Trophoblast cell (in vitro differentiated cells and primary cell): ENCODE measurements around the gene MEGF8. TPM values are rescaled to one million over a fixed set of nuclear protein-coding genes. Genes with fewer than 3 reads are reported as not detected.

Experiments used
- DNase-seq, 2 donors: peaks; one replicate each; pipeline ENCODE4 v3.0.0-alpha.2; 2016
- H2AFZ ChIP-seq: 2 replicates; pipeline ENCODE4 v1.6.1; 2013; ENCODE audit warnings: low read length, moderate library complexity, mild to moderate bottlenecking; ENCODE audit not compliant: insufficient read depth, poor library complexity
- H2AK5ac ChIP-seq: 2 replicates; pipeline ENCODE4 v1.6.1; 2013; ENCODE audit warnings: mild to moderate bottlenecking, low read length
- H2BK120ac ChIP-seq: 2 replicates; pipeline ENCODE4 v1.6.1; 2013; ENCODE audit warnings: low read length, mild to moderate bottlenecking, moderate library complexity; ENCODE audit not compliant: insufficient read depth, poor library complexity
- H2BK12ac ChIP-seq: 2 replicates; pipeline ENCODE4 v1.6.1; 2013; ENCODE audit warnings: mild to moderate bottlenecking, low read length, moderate library complexity
- H2BK5ac ChIP-seq: 2 replicates; pipeline ENCODE4 v1.6.1; 2013; ENCODE audit warnings: low read length, low read depth, moderate library complexity, mild to moderate bottlenecking; ENCODE audit not compliant: poor library complexity
- H3K14ac ChIP-seq: 2 replicates; pipeline ENCODE4 v1.6.1; 2013; ENCODE audit warnings: mild to moderate bottlenecking, low read length
- H3K18ac ChIP-seq: 2 replicates; pipeline ENCODE4 v1.6.1; 2013; ENCODE audit warnings: mild to moderate bottlenecking, low read length
- H3K23ac ChIP-seq: 2 replicates; pipeline ENCODE4 v1.6.1; 2013; ENCODE audit warnings: low read length
- H3K27ac ChIP-seq: 2 replicates; pipeline ENCODE4 v1.5.1; 2013; ENCODE audit warnings: low read depth, mild to moderate bottlenecking, inconsistent platforms, low read length, moderate library complexity
- H3K27me3 ChIP-seq: 2 replicates; pipeline ENCODE4 v1.6.1; 2013; ENCODE audit warnings: inconsistent platforms, mild to moderate bottlenecking, low read length, moderate library complexity; ENCODE audit not compliant: insufficient read depth
- H3K36me3 ChIP-seq, 2 experiments: 1 replicate in 1 of 2; 2 replicates in 1 of 2; pipeline ENCODE4 v1.6.1; 2013; ENCODE audit warnings: low read length in 2 of 2, mild to moderate bottlenecking in 2 of 2, moderate library complexity in 1 of 2; ENCODE audit not compliant: insufficient read depth in 2 of 2, control insufficient read depth in 1 of 2
- H3K4ac ChIP-seq: 2 replicates; pipeline ENCODE4 v1.6.1; 2013; ENCODE audit warnings: low read depth, mild to moderate bottlenecking, low read length, moderate library complexity
- H3K4me1 ChIP-seq, 2 experiments: 1 replicate in 1 of 2; 2 replicates in 1 of 2; pipeline ENCODE4 v1.6.1; 2013; ENCODE audit warnings: low read length in 2 of 2, mild to moderate bottlenecking in 2 of 2, moderate library complexity in 1 of 2; ENCODE audit not compliant: insufficient read depth in 2 of 2, control insufficient read depth in 1 of 2
- H3K4me2 ChIP-seq: 2 replicates; pipeline ENCODE4 v1.6.1; 2013; ENCODE audit warnings: inconsistent platforms, mild to moderate bottlenecking, low read length, moderate library complexity
- H3K4me3 ChIP-seq: 2 replicates; pipeline ENCODE4 v1.5.1; 2013; ENCODE audit warnings: mild to moderate bottlenecking, low read depth, low read length, inconsistent platforms
- H3K79me1 ChIP-seq: one replicate; pipeline ENCODE4 v1.6.1; 2013; ENCODE audit warnings: low read length
- H3K79me2 ChIP-seq: 2 replicates; pipeline ENCODE4 v1.6.1; 2013; ENCODE audit warnings: low read length, mild to moderate bottlenecking; ENCODE audit not compliant: control insufficient read depth, insufficient read depth, poor library complexity
- H3K9ac ChIP-seq: 2 replicates; pipeline ENCODE4 v1.6.1; 2013; ENCODE audit warnings: mild to moderate bottlenecking, low read length
- H3K9me3 ChIP-seq: 2 replicates; pipeline ENCODE4 v1.6.1; 2013; ENCODE audit warnings: low read depth, mild to moderate bottlenecking, control low read depth, inconsistent platforms, low read length; ENCODE audit not compliant: insufficient read depth
- H4K12ac ChIP-seq: 2 replicates; pipeline ENCODE4 v1.6.1; 2013; ENCODE audit warnings: low read depth, mild to moderate bottlenecking, low read length, moderate library complexity
- H4K8ac ChIP-seq: 2 replicates; pipeline ENCODE4 v1.6.1; 2013; ENCODE audit warnings: low read depth, mild to moderate bottlenecking, low read length, moderate library complexity
- H4K91ac ChIP-seq: one replicate; pipeline ENCODE4 v1.6.1; 2013; ENCODE audit warnings: low read depth, mild to moderate bottlenecking, low read length, moderate library complexity
- WGBS: extraction: QIAGEN DNeasy Blood & Tissue Kit; methylation state at CpG from one replicate; pipeline ENCODE4 v1.1.7; 2013; ENCODE audit warnings: missing lambda C conversion rate; ENCODE audit not compliant: insufficient read length, insufficient coverage; ENCODE audit errors: extremely low coverage; 5-methylcytosine and 5-hydroxymethylcytosine counted together
- polyA plus RNA-seq: library from polyadenylated mRNA; stranded (reverse); fragments of 200-250 nt; gene quantifications from 2 replicates; pipeline ENCODE4 v1.2.3, GENCODE V29; 2013

The MEGF8 gene
- 14.0 and 15.0 TPM in 2 replicates for polyA plus RNA-seq

GRCh38 chr19:42325308-42325895 lies at the start of gene MEGF8:
TSS of gene MEGF8 (plus strand) at chr19:42325635. CDS start at chr19:42326244, 609 bp downstream.
- H4K12ac ChIP-seq, result peak within 1 kb of the TSS; percentile 56
- H3K36me3 ChIP-seq, result no peaks in the 10 kb centered on the region
- peaks cover 27% of the 10 kb centered on the region for H3K27me3 ChIP-seq
- H3K4me2 ChIP-seq, result peak within 1 kb of the TSS; percentile 96
- no peak within 1 kb of the TSS for H3K23ac ChIP-seq
- DNase-seq, result peak; percentile 99 to 100
- peak within 1 kb of the TSS; percentile 52 for H2BK5ac ChIP-seq
- H3K9me3 ChIP-seq, result peaks cover 2% of the 10 kb centered on the region
- H2BK120ac ChIP-seq, result peak within 1 kb of the TSS; percentile 10
- H3K4me3 ChIP-seq, result peak within 1 kb of the TSS; percentile 85
- H4K91ac ChIP-seq, result peak within 1 kb of the TSS; percentile 65
- H3K18ac ChIP-seq, result peak within 1 kb of the TSS; percentile 66
- WGBS, result no CpG with 5 or more reads among the region's 45 CpGs
- peak within 1 kb of the TSS; percentile 86 for H3K9ac ChIP-seq
- peaks cover 3% of the 10 kb centered on the region for H3K79me2 ChIP-seq
- H4K8ac ChIP-seq, result peak within 1 kb of the TSS; percentile 93
- no peak within 1 kb of the TSS for H2BK12ac ChIP-seq
- H2AK5ac ChIP-seq, result peak within 1 kb of the TSS; percentile 35
- peak within 1 kb of the TSS; percentile 69 for H3K14ac ChIP-seq
- H3K27ac ChIP-seq, result no peak within 1 kb of the TSS
- H3K79me1 ChIP-seq, result peaks cover 5% of the 10 kb centered on the region
- H2AFZ ChIP-seq, result peak within 1 kb of the TSS; percentile 80
- peak within 1 kb of the TSS; percentile 77 for H3K4ac ChIP-seq
- H3K4me1 ChIP-seq, result peaks cover 5% of the 10 kb centered on the region in 2 experiments

- Histone ChIP-seq H3K18ac (no peak overlapping the region), H3K4ac (no peak overlapping the region), H2AFZ (no peak overlapping the region), H3K4me3 (no peak overlapping the region), H3K4me2 (no peak overlapping the region), H4K91ac (no peak overlapping the region), H2BK120ac (no peak overlapping the region), H4K8ac (no peak overlapping the region), H3K27ac (no peak overlapping the region), H2AK5ac (no peak overlapping the region), H3K79me1 (peaks cover 13% of the 10 kb centered on the region), H4K12ac (no peak overlapping the region), H3K36me3 (peaks cover 35 to 41% of the 10 kb centered on the region in 2 experiments), H3K14ac (no peak overlapping the region), H3K4me1 (peaks cover 12 to 17% of the 10 kb centered on the region in 2 experiments), H3K27me3 (no peaks in the 10 kb centered on the region), H2BK12ac (no peak overlapping the region), H3K79me2 (peaks cover 3% of the 10 kb centered on the region), H3K9me3 (no peaks in the 10 kb centered on the region), H3K9ac (no peak overlapping the region), H2BK5ac (no peak overlapping the region), H3K23ac (no peak overlapping the region)
- no peak for DNase-seq
- no CpG with 5 or more reads among the region's 3 CpGs for WGBS
Measured at GRCh38 chr19:42276284-42276683, 49.2 kb upstream of the MEGF8 start.

- peaks cover 18% of the 10 kb centered on the region for H3K79me1 ChIP-seq
- no peak overlapping the region for H3K4ac ChIP-seq
- no peak overlapping the region for H3K9ac ChIP-seq
- H4K12ac ChIP-seq, result no peak overlapping the region
- H3K14ac ChIP-seq, result no peak overlapping the region
- peaks cover 3% of the 10 kb centered on the region for H3K79me2 ChIP-seq
- H3K23ac ChIP-seq, result no peak overlapping the region
- no CpG with 5 or more reads among the region's 4 CpGs for WGBS
- H3K9me3 ChIP-seq, result no peaks in the 10 kb centered on the region
- peaks cover 16 to 22% of the 10 kb centered on the region in 2 experiments for H3K4me1 ChIP-seq
- DNase-seq, result no peak
- H4K91ac ChIP-seq, result no peak overlapping the region
- peaks cover 32 to 38% of the 10 kb centered on the region in 2 experiments for H3K36me3 ChIP-seq
- H3K4me2 ChIP-seq, result no peak overlapping the region
- no peak overlapping the region for H3K4me3 ChIP-seq
- no peak overlapping the region for H3K27ac ChIP-seq
- no peak overlapping the region for H2AK5ac ChIP-seq
- H3K18ac ChIP-seq, result no peak overlapping the region
- no peak overlapping the region for H2BK120ac ChIP-seq
- no peak overlapping the region for H2AFZ ChIP-seq
- no peak overlapping the region for H2BK12ac ChIP-seq
- H4K8ac ChIP-seq, result no peak overlapping the region
- no peak overlapping the region for H2BK5ac ChIP-seq
- no peaks in the 10 kb centered on the region for H3K27me3 ChIP-seq
Measured at GRCh38 chr19:42276821-42277220, 48.6 kb upstream of the MEGF8 start.

GRCh38 chr19:42277821-42278451 lies 47.5 kb upstream of the MEGF8 start:
- no peak overlapping the region for H2BK120ac ChIP-seq
- H3K27me3 ChIP-seq, result no peaks in the 10 kb centered on the region
- peaks cover 23 to 32% of the 10 kb centered on the region in 2 experiments for H3K4me1 ChIP-seq
- H4K12ac ChIP-seq, result peak overlapping the region; percentile 36
- no peak overlapping the region for H4K8ac ChIP-seq
- H3K9me3 ChIP-seq, result no peaks in the 10 kb centered on the region
- peak overlapping the region; percentile 7 for H3K27ac ChIP-seq
- H2AFZ ChIP-seq, result peak overlapping the region; percentile 6
- no peak overlapping the region for H4K91ac ChIP-seq
- no peak overlapping the region for H2BK5ac ChIP-seq
- H2BK12ac ChIP-seq, result no peak overlapping the region
- peaks cover 3% of the 10 kb centered on the region for H3K79me2 ChIP-seq
- no peak overlapping the region for H3K4me3 ChIP-seq
- DNase-seq, result no peak
- peak overlapping the region; percentile 10 for H3K9ac ChIP-seq
- H3K4me2 ChIP-seq, result no peak overlapping the region
- H2AK5ac ChIP-seq, result no peak overlapping the region
- H3K79me1 ChIP-seq, result peaks cover 22% of the 10 kb centered on the region
- WGBS, result no CpG with 5 or more reads among the region's 10 CpGs
- H3K23ac ChIP-seq, result no peak overlapping the region
- H3K18ac ChIP-seq, result peak overlapping the region; percentile 34
- H3K36me3 ChIP-seq, result peaks cover 21 to 27% of the 10 kb centered on the region in 2 experiments
- H3K14ac ChIP-seq, result no peak overlapping the region
- no peak overlapping the region for H3K4ac ChIP-seq
